Erythroblast (primary cell): ENCODE data around the gene NEGR1.

Experiments
- GATA1 ChIP-seq: IDR thresholded peaks from 2 replicates; pipeline ENCODE4 v1.6.1; 2011; ENCODE audit warnings: low read depth, mild to moderate bottlenecking, control low read depth, low read length, moderate library complexity
- POLR2A ChIP-seq: IDR thresholded peaks from 2 replicates; pipeline ENCODE4 v1.6.1; 2011; ENCODE audit warnings: mild to moderate bottlenecking, low read length

DNA sequence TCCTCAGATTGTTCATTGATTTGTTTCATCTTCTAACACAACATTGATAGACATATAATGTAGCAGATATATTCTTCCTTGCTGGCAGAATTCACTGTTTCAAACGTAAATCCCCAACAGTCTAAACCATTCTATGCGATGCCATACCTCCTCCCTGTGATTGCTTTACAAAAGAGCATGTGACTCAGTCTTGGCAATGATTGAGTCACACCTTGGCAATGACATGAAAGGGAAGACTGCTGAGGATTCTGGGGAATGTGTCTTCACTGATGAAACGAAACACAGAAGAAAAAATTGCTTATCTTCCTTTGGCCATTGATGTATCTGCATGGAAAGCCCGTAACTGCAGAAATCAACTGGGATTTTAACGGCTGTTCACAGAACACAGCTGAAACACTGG, 791.9 kb downstream of the NEGR1 start:
- no peak for TF ChIP-seq POLR2A
- TF ChIP-seq GATA1 = no peak
